IPS-20b (cell line): ENCODE data around the gene SYF2.
"Not testable (repeated sequence)": the region's sequence is repeated elsewhere in the genome, so short reads cannot be mapped to it uniquely, and the experiment has no call there.

Experiments
- H3K27ac ChIP-seq: one replicate; pipeline ENCODE4 v1.5.1; 2013; ENCODE audit warnings: low read length
- H3K27me3 ChIP-seq: 2 replicates; pipeline ENCODE4 v1.6.1; 2013; ENCODE audit warnings: mild to moderate bottlenecking, low read length, inconsistent platforms; ENCODE audit not compliant: insufficient read depth
- H3K36me3 ChIP-seq: 2 replicates; pipeline ENCODE4 v1.6.1; 2013; ENCODE audit warnings: low read depth, mild to moderate bottlenecking, inconsistent platforms, low read length, moderate library complexity; ENCODE audit not compliant: insufficient read depth
- H3K4me1 ChIP-seq: 2 replicates; pipeline ENCODE4 v1.6.1; 2013; ENCODE audit warnings: mild to moderate bottlenecking, control low read depth, inconsistent platforms, low read length, moderate library complexity; ENCODE audit not compliant: insufficient read depth
- H3K4me3 ChIP-seq: 2 replicates; pipeline ENCODE4 v1.5.1; 2013; ENCODE audit warnings: mild to moderate bottlenecking, low read length, inconsistent platforms
- H3K9ac ChIP-seq: 2 replicates; pipeline ENCODE4 v1.6.1; 2013; ENCODE audit warnings: low read depth, mild to moderate bottlenecking, inconsistent platforms, low read length, moderate library complexity
- H3K9me3 ChIP-seq: 2 replicates; pipeline ENCODE4 v1.6.1; 2013; ENCODE audit warnings: mild to moderate bottlenecking, low read depth, low read length, inconsistent platforms; ENCODE audit not compliant: insufficient read depth

Gene SYF2

DNA sequence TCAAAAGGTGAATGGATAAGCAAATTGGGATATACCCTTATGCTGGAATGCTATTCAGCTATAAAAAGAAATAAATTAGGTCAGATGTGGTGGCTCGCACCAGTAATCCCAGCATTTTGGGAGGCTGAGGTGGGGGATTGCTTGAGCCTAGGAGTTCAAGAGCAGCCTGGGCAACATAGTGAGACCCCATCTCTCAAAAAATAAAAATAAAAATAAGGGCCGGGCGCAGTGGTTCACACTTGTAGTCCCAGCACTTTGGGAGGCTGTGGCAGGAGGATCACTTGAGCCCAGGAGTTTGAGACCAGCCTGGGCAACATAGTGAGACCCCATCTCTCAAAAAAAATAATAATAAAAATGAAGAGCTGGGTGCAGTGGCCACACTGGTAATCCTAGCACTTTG is 44.4 kb downstream of the SYF2 start:
- not testable (repeated sequence) for H3K27me3 ChIP-seq, H3K36me3 ChIP-seq, H3K9me3 ChIP-seq, H3K9ac ChIP-seq, H3K4me3 ChIP-seq, H3K4me1 ChIP-seq, H3K27ac ChIP-seq

DNA sequence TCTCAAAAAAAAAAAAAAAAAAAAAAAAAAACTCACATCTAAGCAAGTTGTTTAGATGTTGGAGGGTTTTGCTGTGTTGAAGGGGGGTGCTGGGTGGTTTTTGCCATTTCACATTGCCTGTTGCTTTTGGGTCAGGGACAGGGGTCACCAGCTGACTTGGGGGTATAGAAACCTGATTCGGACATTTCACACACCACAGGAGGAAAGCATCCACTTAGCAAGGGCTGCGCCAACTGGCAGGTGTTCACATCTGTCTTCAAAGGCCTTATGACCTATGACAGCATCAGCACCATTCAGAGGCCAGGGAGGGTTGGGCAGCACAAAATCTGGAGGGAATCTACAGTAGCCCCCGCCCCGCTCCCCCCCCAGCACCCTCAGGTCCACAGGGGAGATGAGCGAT is 45.2 kb downstream of the SYF2 start:
- Histone ChIP-seq H3K36me3 (no peaks in the 10 kb centered on the region), H3K9me3 (no peaks in the 10 kb centered on the region), H3K4me1 (no peaks in the 10 kb centered on the region), H3K27me3 (no peaks in the 10 kb centered on the region), H3K27ac (no peak overlapping the region), H3K9ac (no peak overlapping the region), H3K4me3 (no peak overlapping the region)

GRCh38 chr1:25186161-25187007 is 45.9 kb downstream of the SYF2 start:
- Histone ChIP-seq H3K27me3 (no peaks in the 10 kb centered on the region), H3K9me3 (no peaks in the 10 kb centered on the region), H3K4me1 (no peaks in the 10 kb centered on the region), H3K36me3 (no peaks in the 10 kb centered on the region), H3K27ac (no peak overlapping the region), H3K4me3 (no peak overlapping the region), H3K9ac (no peak overlapping the region)

DNA sequence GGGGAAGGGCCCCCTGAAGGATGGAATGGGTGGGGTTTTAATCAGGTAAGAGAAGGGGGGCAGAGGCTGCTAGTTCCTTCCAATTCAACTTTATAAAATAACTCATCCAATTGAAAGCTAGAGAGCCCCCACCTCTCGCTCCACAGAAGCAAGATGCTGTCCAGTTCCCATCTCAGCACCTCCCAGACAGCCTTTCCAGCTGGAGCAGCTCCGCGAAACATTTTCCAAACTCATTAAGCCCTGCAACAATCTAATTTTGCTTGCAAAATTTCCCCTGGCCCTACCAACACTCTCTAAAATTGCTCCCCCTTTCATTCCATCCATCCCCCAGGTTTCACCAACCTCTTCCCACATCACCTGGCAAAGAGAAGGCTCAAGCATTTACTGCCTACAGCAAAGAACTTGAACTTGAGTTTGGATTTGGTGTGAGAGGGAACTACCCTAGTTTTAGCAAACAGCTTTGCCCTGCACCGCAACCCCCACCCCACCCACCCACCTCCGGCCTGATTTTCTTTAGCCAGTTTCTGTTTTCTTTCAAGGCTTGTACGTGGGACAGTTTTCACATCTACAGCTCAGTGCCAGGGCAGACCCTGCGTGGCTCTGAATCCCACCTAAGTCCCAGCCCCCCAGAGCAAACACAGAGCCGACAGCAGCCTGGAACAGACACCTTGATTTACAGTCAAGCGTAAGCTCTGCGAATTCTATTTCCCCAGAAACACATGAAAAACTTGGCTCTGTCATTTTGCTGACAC is 46.7 kb downstream of the SYF2 start:
- Histone ChIP-seq H3K27me3 (no peaks in the 10 kb centered on the region), H3K36me3 (no peaks in the 10 kb centered on the region), H3K27ac (no peak overlapping the region), H3K9ac (no peak overlapping the region), H3K4me3 (no peak overlapping the region), H3K4me1 (no peaks in the 10 kb centered on the region), H3K9me3 (no peaks in the 10 kb centered on the region)

GRCh38 chr1:25184001-25184762 is 48.1 kb downstream of the SYF2 start:
- Histone ChIP-seq H3K9ac (no peak overlapping the region), H3K36me3 (no peaks in the 10 kb centered on the region), H3K27ac (no peak overlapping the region), H3K4me3 (no peak overlapping the region), H3K4me1 (no peaks in the 10 kb centered on the region), H3K9me3 (no peaks in the 10 kb centered on the region), H3K27me3 (no peaks in the 10 kb centered on the region)

DNA sequence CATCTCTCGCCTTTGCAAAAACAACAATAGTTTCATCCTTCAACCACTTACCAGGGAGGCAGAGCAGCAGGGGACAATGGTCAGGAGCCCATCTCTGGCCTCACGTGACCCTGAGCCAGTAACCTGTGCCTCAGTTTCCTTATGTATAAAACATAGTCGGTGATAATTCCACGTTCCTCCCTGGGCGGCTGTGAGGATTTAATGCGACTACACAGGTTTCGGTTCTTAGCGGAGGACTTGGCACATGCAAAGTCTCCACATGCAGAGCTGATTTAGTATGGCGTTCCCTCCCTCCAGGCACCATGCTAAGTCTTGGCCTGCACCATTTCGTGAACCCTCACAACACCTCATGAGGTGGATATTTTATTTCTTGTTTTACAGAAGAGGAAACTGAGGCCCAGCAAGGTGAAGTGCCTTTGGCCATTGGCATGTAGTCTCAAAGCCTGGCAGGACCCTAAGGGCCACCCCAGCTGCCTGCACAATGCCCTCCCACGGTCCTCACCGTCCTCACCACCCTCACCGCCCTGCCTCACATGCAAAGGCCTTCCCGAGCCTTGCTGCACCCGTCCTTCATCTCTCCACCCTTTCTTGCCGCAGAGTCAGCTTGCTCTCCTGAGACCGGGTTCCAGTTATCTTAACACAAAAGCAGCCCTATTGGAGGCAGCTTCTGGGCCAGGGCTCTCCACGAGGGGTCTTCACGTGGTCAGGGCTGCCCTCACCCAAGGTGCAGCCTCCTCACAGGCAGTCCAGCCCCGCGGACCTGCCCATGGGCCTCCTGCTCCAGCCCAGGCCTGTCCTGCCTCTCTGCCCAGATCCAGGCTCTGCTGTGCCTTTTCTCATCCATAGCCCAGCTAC is 48.9 kb downstream of the SYF2 start:
- Histone ChIP-seq H3K27ac (no peak overlapping the region), H3K9me3 (no peaks in the 10 kb centered on the region), H3K27me3 (no peaks in the 10 kb centered on the region), H3K36me3 (no peaks in the 10 kb centered on the region), H3K9ac (no peak overlapping the region), H3K4me1 (no peaks in the 10 kb centered on the region), H3K4me3 (no peak overlapping the region)

GRCh38 chr1:25182629-25183028 is 49.7 kb downstream of the SYF2 start:
- H3K4me3 ChIP-seq: no peak overlapping the region
- H3K36me3 ChIP-seq: no peaks in the 10 kb centered on the region
- H3K27ac ChIP-seq: no peak overlapping the region
- H3K9ac ChIP-seq: no peak overlapping the region
- no peaks in the 10 kb centered on the region for H3K4me1 ChIP-seq
- no peaks in the 10 kb centered on the region for H3K9me3 ChIP-seq
- H3K27me3 ChIP-seq: no peaks in the 10 kb centered on the region

GRCh38 chr1:25180996-25181395 is 51.3 kb downstream of the SYF2 start:
- H3K27ac ChIP-seq: no peak overlapping the region
- no peaks in the 10 kb centered on the region for H3K27me3 ChIP-seq
- no peaks in the 10 kb centered on the region for H3K9me3 ChIP-seq
- no peak overlapping the region for H3K4me3 ChIP-seq
- no peaks in the 10 kb centered on the region for H3K36me3 ChIP-seq
- no peak overlapping the region for H3K9ac ChIP-seq
- no peaks in the 10 kb centered on the region for H3K4me1 ChIP-seq

DNA sequence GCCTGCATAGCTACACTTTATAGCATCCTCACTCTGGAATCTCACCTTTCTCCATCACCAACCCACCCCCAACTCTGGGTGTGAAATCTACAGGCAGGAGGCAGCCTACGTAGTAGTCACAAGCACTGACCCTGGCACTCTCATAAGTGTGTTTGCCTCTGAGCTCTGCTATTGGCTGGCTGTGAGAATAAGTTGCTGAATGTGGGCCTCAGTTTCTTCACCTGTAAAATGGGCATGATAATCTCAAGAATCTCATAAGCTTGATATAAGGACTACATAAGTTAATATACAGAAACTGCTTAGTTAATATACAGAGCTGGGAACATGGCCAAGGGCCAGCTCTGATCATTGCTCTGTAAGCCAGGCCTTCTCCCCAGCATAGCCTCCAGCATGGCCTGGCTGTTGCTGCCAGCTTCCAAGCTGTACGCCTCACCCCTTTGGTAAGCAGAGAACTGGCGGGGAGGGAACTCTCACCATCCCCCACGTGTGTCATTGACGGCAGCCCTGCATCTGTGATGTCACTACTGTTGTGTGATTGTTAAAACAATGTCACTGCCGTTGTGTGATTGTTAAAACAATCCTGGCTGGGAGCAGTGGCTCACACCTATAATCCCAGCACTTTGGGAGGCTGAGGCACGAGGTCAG is 53.3 kb downstream of the SYF2 start:
- Histone ChIP-seq H3K4me1 (no peaks in the 10 kb centered on the region), H3K9ac (no peak overlapping the region)

DNA sequence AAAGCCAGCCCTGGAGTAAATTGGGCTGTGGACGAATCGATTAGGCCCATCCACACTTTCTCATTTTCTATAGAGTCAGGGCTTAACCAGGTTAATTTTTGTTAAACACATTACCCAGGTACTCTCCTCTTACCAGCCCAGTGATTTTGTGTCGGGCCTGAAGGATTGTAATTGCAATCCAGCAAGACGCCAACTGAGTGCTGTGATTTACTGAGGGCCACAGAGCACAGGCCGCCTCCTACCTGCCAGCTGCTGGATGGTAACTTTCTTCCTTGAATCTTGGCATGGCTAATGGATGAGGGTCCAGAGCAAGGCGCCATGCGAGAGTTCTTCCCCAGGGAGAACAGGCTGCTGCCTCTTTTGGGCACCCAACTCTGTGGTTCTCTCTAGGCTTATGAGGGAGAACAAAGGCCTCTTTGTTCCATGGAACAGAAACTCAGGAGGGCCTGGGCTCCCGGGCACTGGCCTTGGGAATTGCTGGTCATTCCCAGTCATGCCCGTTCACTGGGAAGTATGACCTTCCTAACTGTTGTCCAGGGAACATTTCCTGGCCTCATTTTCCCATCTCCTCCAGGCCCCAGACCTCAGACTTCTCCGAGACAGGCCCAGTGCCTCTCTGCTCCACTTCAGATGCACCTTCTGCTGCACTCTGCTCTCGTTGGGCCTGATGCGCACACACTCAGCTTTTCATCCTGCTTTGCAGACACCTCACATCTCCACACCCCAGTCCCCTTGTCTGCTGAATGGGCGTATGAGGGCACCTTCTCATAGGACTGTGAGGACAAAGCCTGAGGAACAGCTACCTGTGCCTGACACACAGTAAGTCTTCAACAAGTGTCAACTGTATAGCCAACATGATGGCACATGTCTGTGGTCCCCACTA is 57.3 kb downstream of the SYF2 start:
- no peak overlapping the region for H3K27ac ChIP-seq
- no peaks in the 10 kb centered on the region for H3K4me1 ChIP-seq
- H3K36me3 ChIP-seq: no peaks in the 10 kb centered on the region
- no peak overlapping the region for H3K9ac ChIP-seq
- H3K27me3 ChIP-seq: no peaks in the 10 kb centered on the region
- no peaks in the 10 kb centered on the region for H3K9me3 ChIP-seq
- no peak overlapping the region for H3K4me3 ChIP-seq

More for the DNA sequence above, 53.3 kb downstream of the SYF2 start:
- Histone ChIP-seq H3K36me3 (no peaks in the 10 kb centered on the region), H3K27ac (no peak overlapping the region), H3K4me3 (no peak overlapping the region), H3K27me3 (no peaks in the 10 kb centered on the region), H3K9me3 (no peaks in the 10 kb centered on the region)
